Astrocyte (in vitro differentiated cells and primary cell): Measurements from ENCODE around the gene TNFAIP2. TPM values are rescaled to one million over a fixed set of nuclear protein-coding genes. Genes with fewer than 3 reads are reported as not detected.

Experiments used
- DNase-seq: peaks from one replicate; pipeline ENCODE4 v3.0.0-alpha.2; 2010; ENCODE audit warnings: low read depth
- FAIRE-seq: peaks from 2 replicates; lab custom pipeline; 2011; peaks lifted over from hg19 to GRCh38; lab: Jason Lieb, UNC
- H2AFZ ChIP-seq: 2 replicates; pipeline ENCODE4 v1.6.0; 2012; ENCODE audit warnings: low read depth, low read length, inconsistent platforms
- H3K27ac ChIP-seq: 2 replicates; pipeline ENCODE4 v1.5.1; 2011; ENCODE audit warnings: low read depth, low read length, inconsistent platforms
- H3K27me3 ChIP-seq: 2 replicates; pipeline ENCODE4 v1.6.0; 2011; ENCODE audit warnings: low read length, inconsistent platforms; ENCODE audit not compliant: insufficient read depth
- H3K36me3 ChIP-seq: 2 replicates; pipeline ENCODE4 v1.5.1; 2011; ENCODE audit warnings: low read length, inconsistent platforms; ENCODE audit not compliant: insufficient read depth
- H3K4me1 ChIP-seq: 2 replicates; pipeline ENCODE4 v1.5.1; 2011; ENCODE audit warnings: low read length, inconsistent platforms; ENCODE audit not compliant: insufficient read depth
- H3K4me2 ChIP-seq: 2 replicates; pipeline ENCODE4 v1.6.0; 2012; ENCODE audit warnings: low read length, inconsistent platforms
- H3K4me3 ChIP-seq: 2 replicates; pipeline ENCODE4 v1.5.1; 2011; ENCODE audit warnings: low read depth, mild to moderate bottlenecking, low read length, inconsistent platforms; ENCODE audit not compliant: insufficient read depth
- H3K79me2 ChIP-seq: 2 replicates; pipeline ENCODE4 v1.6.0; 2012; ENCODE audit warnings: mild to moderate bottlenecking, low read length, inconsistent platforms; ENCODE audit not compliant: insufficient read depth
- H3K9ac ChIP-seq: 2 replicates; pipeline ENCODE4 v1.6.0; 2012; ENCODE audit warnings: mild to moderate bottlenecking, low read length, inconsistent platforms
- H3K9me3 ChIP-seq: 2 replicates; pipeline ENCODE4 v1.5.1; 2012; ENCODE audit warnings: low read depth, mild to moderate bottlenecking, low read length, inconsistent platforms; ENCODE audit not compliant: insufficient read depth
- H4K20me1 ChIP-seq: 2 replicates; pipeline ENCODE4 v1.6.0; 2012; ENCODE audit warnings: low read length, inconsistent platforms; ENCODE audit not compliant: insufficient read depth
- H3K27ac Mint-ChIP-seq: one replicate; pipeline ENCODE4 v1.8.0; 2021; ENCODE audit warnings: mild to moderate bottlenecking, mixed read lengths; ENCODE audit not compliant: unreplicated experiment
- H3K27me3 Mint-ChIP-seq: one replicate; pipeline ENCODE4 v1.8.0; 2021; ENCODE audit warnings: low read depth, mixed read lengths; ENCODE audit not compliant: unreplicated experiment
- H3K36me3 Mint-ChIP-seq: one replicate; pipeline ENCODE4 v1.8.0; 2021; ENCODE audit warnings: low read depth, mixed read lengths; ENCODE audit not compliant: unreplicated experiment
- H3K4me1 Mint-ChIP-seq: one replicate; pipeline ENCODE4 v1.8.0; 2021; ENCODE audit warnings: low read depth, mixed read lengths; ENCODE audit not compliant: unreplicated experiment
- H3K4me3 Mint-ChIP-seq: one replicate; pipeline ENCODE4 v1.8.0; 2021; ENCODE audit warnings: mild to moderate bottlenecking, moderate library complexity, mixed read lengths; ENCODE audit not compliant: unreplicated experiment
- H3K9me3 Mint-ChIP-seq: one replicate; pipeline ENCODE4 v1.8.0; 2021; ENCODE audit warnings: mild to moderate bottlenecking, mixed read lengths; ENCODE audit not compliant: unreplicated experiment
- EZH2 ChIP-seq: IDR thresholded peaks from 2 replicates; pipeline ENCODE4 v1.6.1; 2012; ENCODE audit warnings: mild to moderate bottlenecking, low read length, inconsistent platforms; ENCODE audit not compliant: insufficient read depth
- total RNA-seq: library from RNA; stranded (reverse); gene quantifications from 2 replicates; pipeline ENCODE4 v1.2.1, GENCODE V29; 2021
- TF ChIP-seq, protein P1 (sequence below): IDR thresholded peaks from 2 replicates; pipeline ENCODE4 v1.5.1; 2011; ENCODE audit warnings: low read depth, mild to moderate bottlenecking, inconsistent platforms, low read length, moderate library complexity; ENCODE audit not compliant: insufficient read depth

Gene TNFAIP2
- total RNA-seq, 1 donor from 2014 or later, result 29.5 TPM

DNA sequence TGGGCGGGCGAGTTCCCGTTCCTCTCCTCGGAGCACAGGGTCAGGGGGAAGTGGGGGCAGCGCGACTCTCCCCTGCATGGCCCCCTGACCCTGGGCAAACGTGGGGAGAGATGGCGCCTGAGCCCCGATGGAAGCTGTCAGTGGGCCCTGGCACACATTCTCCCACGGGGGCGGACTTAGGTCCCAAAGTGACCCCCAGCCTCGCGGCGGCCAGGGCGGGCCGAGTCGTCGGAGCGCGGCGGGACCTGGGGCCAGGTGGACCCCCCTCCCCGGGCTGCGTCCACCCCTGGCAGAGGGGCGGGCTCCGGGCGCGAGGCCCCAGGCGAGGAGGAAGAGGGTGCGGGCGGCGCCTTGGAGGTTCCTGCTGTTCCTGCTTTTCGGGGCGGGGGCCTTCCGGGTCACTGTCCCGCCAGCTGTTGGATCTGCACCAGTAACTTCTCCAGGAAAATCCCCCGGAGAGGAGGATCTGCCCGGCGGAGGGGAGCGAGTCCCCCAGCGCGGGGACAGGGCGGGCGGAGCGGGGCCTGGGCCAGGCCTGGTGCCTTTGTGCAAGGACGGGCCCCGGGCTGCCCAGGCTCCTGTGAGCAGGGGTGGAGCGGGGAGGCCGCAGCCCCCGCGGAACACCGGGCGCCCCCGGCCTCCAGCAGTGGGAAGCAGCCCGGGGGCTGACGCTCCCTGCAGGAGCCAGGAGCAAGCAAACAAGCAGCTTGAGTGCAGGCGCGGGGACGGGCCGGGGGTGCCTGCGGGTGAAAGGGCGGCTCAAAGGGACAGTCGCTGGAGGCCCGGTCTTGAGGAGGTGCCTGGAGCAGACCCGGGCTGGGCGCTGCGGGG lies 15.3 kb downstream of the TNFAIP2 start:
- H3K4me3 ChIP-seq, result no peak overlapping the region
- no peak overlapping the region for H3K27ac ChIP-seq
- H3K9me3 Mint-ChIP-seq, result no peaks in the 10 kb centered on the region
- H3K9me3 ChIP-seq, result no peaks in the 10 kb centered on the region
- FAIRE-seq (no peak), DNase-seq (no peak)
- H3K36me3 Mint-ChIP-seq, result peaks cover 7% of the 10 kb centered on the region
- H3K4me1 Mint-ChIP-seq, result peaks cover 15% of the 10 kb centered on the region
- H3K36me3 ChIP-seq, result no peaks in the 10 kb centered on the region
- H3K4me3 Mint-ChIP-seq, result no peak overlapping the region
- TF ChIP-seq EZH2, result peak; percentile 70
- TF ChIP-seq, protein P1, sequence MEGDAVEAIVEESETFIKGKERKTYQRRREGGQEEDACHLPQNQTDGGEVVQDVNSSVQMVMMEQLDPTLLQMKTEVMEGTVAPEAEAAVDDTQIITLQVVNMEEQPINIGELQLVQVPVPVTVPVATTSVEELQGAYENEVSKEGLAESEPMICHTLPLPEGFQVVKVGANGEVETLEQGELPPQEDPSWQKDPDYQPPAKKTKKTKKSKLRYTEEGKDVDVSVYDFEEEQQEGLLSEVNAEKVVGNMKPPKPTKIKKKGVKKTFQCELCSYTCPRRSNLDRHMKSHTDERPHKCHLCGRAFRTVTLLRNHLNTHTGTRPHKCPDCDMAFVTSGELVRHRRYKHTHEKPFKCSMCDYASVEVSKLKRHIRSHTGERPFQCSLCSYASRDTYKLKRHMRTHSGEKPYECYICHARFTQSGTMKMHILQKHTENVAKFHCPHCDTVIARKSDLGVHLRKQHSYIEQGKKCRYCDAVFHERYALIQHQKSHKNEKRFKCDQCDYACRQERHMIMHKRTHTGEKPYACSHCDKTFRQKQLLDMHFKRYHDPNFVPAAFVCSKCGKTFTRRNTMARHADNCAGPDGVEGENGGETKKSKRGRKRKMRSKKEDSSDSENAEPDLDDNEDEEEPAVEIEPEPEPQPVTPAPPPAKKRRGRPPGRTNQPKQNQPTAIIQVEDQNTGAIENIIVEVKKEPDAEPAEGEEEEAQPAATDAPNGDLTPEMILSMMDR, result no peak
- H3K27me3 ChIP-seq, result peaks cover 33% of the 10 kb centered on the region
- peaks cover 8% of the 10 kb centered on the region for H3K4me1 ChIP-seq
- peaks cover 5% of the 10 kb centered on the region for H4K20me1 ChIP-seq
- H3K4me2 ChIP-seq, result peak overlapping the region; percentile 46
- H3K27me3 Mint-ChIP-seq, result peaks cover 39% of the 10 kb centered on the region
- no peak overlapping the region for H3K9ac ChIP-seq
- H3K27ac Mint-ChIP-seq, result no peak overlapping the region
- peak overlapping the region; percentile 26 for H2AFZ ChIP-seq
- H3K79me2 ChIP-seq, result no peaks in the 10 kb centered on the region

DNA sequence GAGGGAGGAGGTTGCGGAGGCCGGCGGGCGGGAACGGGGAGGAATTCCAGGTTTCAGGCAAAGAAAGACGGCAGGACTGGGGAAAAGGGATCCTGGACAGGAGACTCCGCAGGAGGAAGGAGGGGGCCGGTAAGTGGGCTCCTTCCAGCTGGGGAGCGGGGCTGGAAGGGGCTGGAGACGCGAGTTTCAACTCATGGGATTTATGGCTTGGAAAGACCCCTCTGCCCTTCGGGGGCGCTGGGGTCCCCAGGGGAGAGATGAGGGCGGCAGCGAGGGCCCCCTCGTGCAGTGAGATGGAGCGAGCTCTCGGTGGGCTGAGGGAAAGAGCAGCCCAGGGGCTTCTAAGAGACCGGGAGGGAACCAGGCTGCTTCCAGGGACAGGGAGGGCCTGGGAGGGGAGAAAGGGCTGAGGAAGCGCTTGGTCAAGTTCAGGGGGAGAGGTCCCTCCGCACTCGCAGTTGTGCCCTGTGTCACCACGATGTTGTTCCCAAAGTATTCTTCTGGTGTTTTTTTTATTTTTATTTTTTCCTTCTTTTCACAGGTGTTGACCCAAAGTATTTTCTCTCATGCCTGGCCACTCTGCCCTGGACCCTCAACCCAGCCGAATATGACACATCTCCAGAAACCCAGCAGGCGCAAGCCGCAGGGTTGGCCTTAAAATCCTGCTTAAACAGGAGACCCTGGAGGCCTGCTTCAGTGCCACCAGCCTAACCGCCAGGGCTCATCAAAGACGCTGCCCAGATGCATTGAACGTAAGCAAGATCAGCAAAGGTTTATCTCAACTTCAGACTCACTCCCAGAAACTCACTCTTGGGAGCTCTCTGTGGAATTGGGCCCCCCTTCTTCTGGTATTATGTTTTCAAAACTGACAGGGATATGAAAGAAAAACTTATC lies 16.1 kb downstream of the TNFAIP2 start:
- Histone ChIP-seq H4K20me1 (peaks cover 5% of the 10 kb centered on the region), H3K36me3 (no peaks in the 10 kb centered on the region), H3K9me3 (no peaks in the 10 kb centered on the region), H3K27ac (no peak overlapping the region), H3K9ac (no peak overlapping the region), H3K79me2 (no peaks in the 10 kb centered on the region), H3K4me3 (no peak overlapping the region), H3K27me3 (peaks cover 33% of the 10 kb centered on the region), H3K4me1 (peaks cover 8% of the 10 kb centered on the region), H2AFZ (peak overlapping the region; percentile 26), H3K4me2 (peak overlapping the region; percentile 46)
- Mint-ChIP-seq H3K27ac (no peak overlapping the region), H3K4me3 (no peak overlapping the region), H3K9me3 (no peaks in the 10 kb centered on the region), H3K27me3 (peaks cover 40% of the 10 kb centered on the region), H3K36me3 (peaks cover 6% of the 10 kb centered on the region), H3K4me1 (peaks cover 15% of the 10 kb centered on the region)
- DNase-seq (no peak), FAIRE-seq (no peak)
- TF ChIP-seq, protein P1, result no peak
- TF ChIP-seq EZH2, result no peak
